NB4 (cell line): ENCODE results near the gene SLC26A8.

Experiments
- DNase-seq: peaks from one replicate; pipeline ENCODE4 v3.0.0; 2010; ENCODE audit warnings: low read depth
- H3K4me3 ChIP-seq: one replicate; pipeline ENCODE4 v1.5.1; 2011; ENCODE audit warnings: mild to moderate bottlenecking, low read depth, low read length, moderate library complexity
- CTCF ChIP-seq: IDR thresholded peaks from one replicate; pipeline ENCODE4 v1.5.1; 2012; ENCODE audit warnings: low read depth, low read length
- MAX ChIP-seq: IDR thresholded peaks from 2 replicates; pipeline ENCODE4 v1.6.1; 2011; ENCODE audit warnings: low read depth, low read length
- MYC ChIP-seq: IDR thresholded peaks from 2 replicates; pipeline ENCODE4 v1.6.1; 2011; ENCODE audit warnings: low read depth, low read length
- POLR2A ChIP-seq: IDR thresholded peaks from 2 replicates; pipeline ENCODE4 v1.6.1; 2011; ENCODE audit warnings: mild to moderate bottlenecking; ENCODE audit not compliant: insufficient read length; ENCODE audit errors: extremely low read depth

The SLC26A8 gene

GRCh38 chr6:36027501-36028087, 3.2 kb upstream of the SLC26A8 start, which contains the start of gene MAPK14:
TSS of gene MAPK14 (plus strand) at chr6:36027808. CDS start at chr6:36028158, 350 bp downstream.
- peak; percentile 100 for DNase-seq
- TF ChIP-seq POLR2A, result peak; percentile 96
- TF ChIP-seq MYC, result no peak
- peak; percentile 83 for TF ChIP-seq CTCF
- 0 out of 2 replicates have a peak, but pooled peaks have one; percentile 30 for TF ChIP-seq MAX
- peak within 1 kb of the TSS; percentile 86 for H3K4me3 ChIP-seq

- no peak for DNase-seq
- H3K4me3 ChIP-seq, result no peak overlapping the region
Measured at GRCh38 chr6:36025932-36026327, 1.5 kb upstream of the SLC26A8 start.

GRCh38 chr6:36025260-36025931, 955 bp upstream of the SLC26A8 start:
- TF ChIP-seq CTCF (no peak), POLR2A (no peak), MYC (no peak), MAX (no peak)
- no peak overlapping the region for H3K4me3 ChIP-seq
- DNase-seq, result no peak

More at GRCh38 chr6:36025932-36026327, 1.5 kb upstream of the SLC26A8 start:
- TF ChIP-seq MYC (no peak), MAX (no peak), CTCF (no peak), POLR2A (no peak)

GRCh38 chr6:36020154-36020553, 4.3 kb downstream of the SLC26A8 start:
- no peak for TF ChIP-seq MAX
- TF ChIP-seq CTCF, result no peak
- TF ChIP-seq POLR2A, result no peak
- TF ChIP-seq MYC, result no peak
- H3K4me3 ChIP-seq, result no peak overlapping the region
- peak; percentile 44 for DNase-seq

- DNase-seq, result peak; percentile 87
- no peak for TF ChIP-seq MYC
- TF ChIP-seq POLR2A, result no peak
- no peak for TF ChIP-seq CTCF
- TF ChIP-seq MAX, result no peak
- H3K4me3 ChIP-seq, result no peak overlapping the region
Measured at GRCh38 chr6:36019167-36019566, 5.3 kb downstream of the SLC26A8 start.
